Thymus (tissue), 11 donors: Measurements from ENCODE around the gene LHPP. TPM values are rescaled to one million over a fixed set of nuclear protein-coding genes. Genes with fewer than 3 reads are reported as not detected.

ENCODE experiments used
- DNase-seq, 9 donors: peaks; one replicate each; pipeline ENCODE4 v3.0.0-alpha.2; 2013; ENCODE audit warnings: low spot score in 9 of 9, low read depth in 6 of 9, missing footprints in 1 of 9
- H3K27ac ChIP-seq, 2 donors: one replicate each; pipeline ENCODE4 v1.5.1; 2013; ENCODE audit warnings: control low read depth in 1 of 2, low read depth in 1 of 2, low read length in 1 of 2, mild to moderate bottlenecking in 1 of 2, moderate library complexity in 1 of 2
- H3K27me3 ChIP-seq, 2 donors: one replicate each; pipeline ENCODE4 v1.5.1; 2013; ENCODE audit warnings: low read length in 1 of 2; ENCODE audit not compliant: control insufficient read depth in 2 of 2, insufficient read depth in 1 of 2
- H3K36me3 ChIP-seq, 2 donors: one replicate each; pipeline ENCODE4 v1.5.1; 2013; ENCODE audit warnings: low read length in 1 of 2, mild to moderate bottlenecking in 1 of 2, moderate library complexity in 1 of 2; ENCODE audit not compliant: control insufficient read depth in 2 of 2, insufficient read depth in 2 of 2
- H3K4me1 ChIP-seq, 2 donors: one replicate each; pipeline ENCODE4 v1.5.1; 2013; ENCODE audit warnings: low read length in 2 of 2; ENCODE audit not compliant: control insufficient read depth in 2 of 2, insufficient read depth in 2 of 2
- H3K4me3 ChIP-seq, 2 donors: one replicate each; pipeline ENCODE4 v1.5.1; 2013; ENCODE audit warnings: low read length in 2 of 2, control low read depth in 1 of 2, mild to moderate bottlenecking in 1 of 2
- H3K9me3 ChIP-seq, 2 donors: one replicate each; pipeline ENCODE4 v1.5.1; 2013; ENCODE audit warnings: low read length in 1 of 2, mild to moderate bottlenecking in 1 of 2; ENCODE audit not compliant: control insufficient read depth in 2 of 2, insufficient read depth in 1 of 2
- WGBS: extraction: QIAGEN DNeasy Blood & Tissue Kit; methylation state at CpG from one replicate; pipeline ENCODE4 v1.1.7; 2013; 5-methylcytosine and 5-hydroxymethylcytosine counted together
- polyA plus RNA-seq: library from polyadenylated mRNA; stranded (reverse); fragments of 200-250 nt; gene quantifications from one replicate; pipeline ENCODE4 v1.2.3, GENCODE V29; 2013
- total RNA-seq: library from RNA; stranded (reverse); fragments of 120-200 nt; gene quantifications from one replicate; pipeline ENCODE4 v1.2.4, GENCODE V29; 2013
- donor health status: healthy.

The LHPP gene
- total and polyA plus RNA-seq, 2 donors = 6.3 to 13.5 TPM

GRCh38 chr10:124533266-124533665, 71.6 kb downstream of the LHPP start:
- 97% methylated on average over 13 of the region's 13 CpGs for WGBS
- Histone ChIP-seq H3K4me3 (no peak overlapping the region), H3K9me3 (no peaks in the 10 kb centered on the region), H3K36me3 (no peaks in the 10 kb centered on the region), H3K4me1 (peaks cover 19 to 53% of the 10 kb centered on the region in 2 donors), H3K27me3 (no peaks in the 10 kb centered on the region), H3K27ac (no peak overlapping the region)
- no peak for DNase-seq

- peak in 2 of 9 donors; percentile 66 to 76 for DNase-seq
- 20% methylated on average over 30 of the region's 30 CpGs for WGBS
Observed at GRCh38 chr10:124534231-124534798, 72.7 kb downstream of the LHPP start.

GRCh38 chr10:124534826-124535601, 73.4 kb downstream of the LHPP start:
- WGBS = 72% methylated on average over 17 of the region's 17 CpGs
- DNase-seq = peak in 1 of 9 donors; percentile 62
- Histone ChIP-seq H3K4me1 (peaks cover 20 to 52% of the 10 kb centered on the region in 2 donors), H3K4me3 (peak overlapping the region in 1 of 2 donors; percentile 33), H3K36me3 (no peaks in the 10 kb centered on the region), H3K9me3 (no peaks in the 10 kb centered on the region), H3K27ac (peak overlapping the region in 1 of 2 donors; percentile 65), H3K27me3 (no peaks in the 10 kb centered on the region)

More at GRCh38 chr10:124534231-124534798, 72.7 kb downstream of the LHPP start:
- H3K9me3 ChIP-seq = no peaks in the 10 kb centered on the region
- H3K27ac ChIP-seq = peak overlapping the region; percentile 37 to 65
- H3K36me3 ChIP-seq = no peaks in the 10 kb centered on the region
- H3K27me3 ChIP-seq = no peaks in the 10 kb centered on the region
- peak overlapping the region in 1 of 2 donors; percentile 33 for H3K4me3 ChIP-seq
- peaks cover 19 to 53% of the 10 kb centered on the region in 2 donors for H3K4me1 ChIP-seq

GRCh38 chr10:124535731-124536495, 74.3 kb downstream of the LHPP start:
- Histone ChIP-seq H3K9me3 (no peaks in the 10 kb centered on the region), H3K4me1 (peaks cover 23 to 55% of the 10 kb centered on the region in 2 donors), H3K27ac (peak overlapping the region in 1 of 2 donors; percentile 62), H3K36me3 (no peaks in the 10 kb centered on the region), H3K4me3 (no peak overlapping the region), H3K27me3 (no peaks in the 10 kb centered on the region)
- peak in 1 of 9 donors; percentile 52 for DNase-seq
- 92% methylated on average over 18 of the region's 18 CpGs for WGBS

- H3K27ac ChIP-seq = peak overlapping the region in 1 of 2 donors; percentile 17
- peaks cover 23 to 61% of the 10 kb centered on the region in 2 donors for H3K4me1 ChIP-seq
Observed at GRCh38 chr10:124536496-124537050, 75.0 kb downstream of the LHPP start.

GRCh38 chr10:124537166-124537725, 75.6 kb downstream of the LHPP start:
- H3K36me3 ChIP-seq = no peaks in the 10 kb centered on the region
- H3K27ac ChIP-seq = no peak overlapping the region
- H3K4me1 ChIP-seq = peaks cover 23 to 56% of the 10 kb centered on the region in 2 donors
- H3K4me3 ChIP-seq = no peak overlapping the region
- no peak for DNase-seq
- whole genome bisulfite sequencing = 91% methylated on average over 18 of the region's 18 CpGs
- no peaks in the 10 kb centered on the region for H3K27me3 ChIP-seq
- H3K9me3 ChIP-seq = no peaks in the 10 kb centered on the region

More at GRCh38 chr10:124536496-124537050, 75.0 kb downstream of the LHPP start:
- Histone ChIP-seq H3K9me3 (no peaks in the 10 kb centered on the region), H3K27me3 (no peaks in the 10 kb centered on the region), H3K36me3 (no peaks in the 10 kb centered on the region), H3K4me3 (no peak overlapping the region)
- DNase-seq = no peak
- 94% methylated on average over 5 of the region's 5 CpGs for WGBS

- H3K27ac ChIP-seq = no peak overlapping the region
- peaks cover 23 to 57% of the 10 kb centered on the region in 2 donors for H3K4me1 ChIP-seq
- 88% methylated on average over 12 of the region's 13 CpGs for WGBS
- no peak for DNase-seq
- no peaks in the 10 kb centered on the region for H3K36me3 ChIP-seq
- H3K27me3 ChIP-seq = no peaks in the 10 kb centered on the region
- H3K9me3 ChIP-seq = no peaks in the 10 kb centered on the region
- no peak overlapping the region for H3K4me3 ChIP-seq
Observed at GRCh38 chr10:124537891-124538290, 76.3 kb downstream of the LHPP start.

- Histone ChIP-seq H3K36me3 (no peaks in the 10 kb centered on the region), H3K27me3 (no peaks in the 10 kb centered on the region), H3K4me1 (peaks cover 23 to 58% of the 10 kb centered on the region in 2 donors), H3K27ac (no peak overlapping the region), H3K4me3 (no peak overlapping the region), H3K9me3 (no peaks in the 10 kb centered on the region)
- WGBS = 97% methylated on average over 6 of the region's 6 CpGs
- DNase-seq = no peak
Observed at GRCh38 chr10:124538706-124539105, 77.1 kb downstream of the LHPP start.
